ENCODE measurements around the gene PDIA2. TPM values are rescaled to one million over a fixed set of nuclear protein-coding genes. Genes with fewer than 3 reads are reported as not detected.
"Not testable (repeated sequence)": the region's sequence is repeated elsewhere in the genome, so short reads cannot be mapped to it uniquely, and the experiment has no call there.

PDIA2 gene
- total and polyA plus RNA-seq, 2 donors: 0.14 to 1.8 TPM

DNA sequence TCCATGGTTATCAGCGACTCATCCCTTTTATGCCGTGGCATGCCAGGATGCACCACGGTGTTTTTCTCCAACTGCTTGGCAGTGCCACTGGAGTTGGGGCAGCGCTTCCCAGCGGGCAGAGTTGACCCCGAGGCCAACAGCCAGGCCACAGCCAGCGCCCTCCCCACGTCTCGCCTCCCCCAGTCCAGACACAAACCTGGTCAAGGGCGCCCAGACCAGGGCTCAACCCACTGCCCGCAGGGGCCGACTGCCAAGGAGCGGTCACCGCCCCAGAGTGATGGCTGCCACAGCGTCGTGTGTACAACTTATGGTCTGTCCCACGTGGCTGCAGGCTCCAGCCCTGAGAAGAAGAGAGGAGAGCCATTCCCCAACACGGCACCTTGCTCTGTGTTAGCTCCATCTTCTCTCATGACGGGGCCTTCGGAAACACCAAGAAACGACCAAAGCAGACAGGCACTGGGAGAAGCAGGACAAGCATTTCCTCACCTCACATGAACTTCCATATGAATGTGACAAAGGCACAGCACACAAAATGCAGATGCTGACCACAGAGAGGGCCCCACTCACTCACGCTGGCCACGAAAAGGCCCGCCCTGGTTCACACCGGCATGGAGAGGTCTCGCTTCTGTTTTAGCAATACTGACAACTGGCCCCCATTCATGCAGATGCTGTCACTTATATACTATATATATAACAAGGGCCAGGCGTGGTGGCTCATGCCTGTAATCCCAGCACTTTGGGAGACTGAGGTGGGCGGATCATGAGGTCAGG is 42.6 kb downstream of the PDIA2 start:
- peaks cover 6% of the 10 kb centered on the region in 2 donors for H3K36me3 ChIP-seq (ENCODE audit: control insufficient read depth in 2 of 2, insufficient read depth in 2 of 2, low read length in 1 of 2)
- no peak for DNase-seq (ENCODE audit: low read depth in 6 of 9, low spot score in 9 of 9)
- H3K4me3 ChIP-seq (ENCODE audit: low read length in 2 of 2): peak overlapping the region in 1 of 2 donors; percentile 42
- no peaks in the 10 kb centered on the region for H3K9me3 ChIP-seq (ENCODE audit: control insufficient read depth in 2 of 2, insufficient read depth in 1 of 2, low read length in 1 of 2)
- H3K27ac ChIP-seq (ENCODE audit: low read depth in 1 of 2, low read length in 1 of 2): peak overlapping the region in 1 of 2 donors; percentile 52
- H3K27me3 ChIP-seq (ENCODE audit: control insufficient read depth in 2 of 2, insufficient read depth in 1 of 2, low read length in 1 of 2): no peaks in the 10 kb centered on the region
- 78% methylated on average over 28 of the region's 28 CpGs for WGBS
- peaks cover 21 to 23% of the 10 kb centered on the region in 2 donors for H3K4me1 ChIP-seq (ENCODE audit: control insufficient read depth in 2 of 2, insufficient read depth in 2 of 2, low read length in 2 of 2)

DNA sequence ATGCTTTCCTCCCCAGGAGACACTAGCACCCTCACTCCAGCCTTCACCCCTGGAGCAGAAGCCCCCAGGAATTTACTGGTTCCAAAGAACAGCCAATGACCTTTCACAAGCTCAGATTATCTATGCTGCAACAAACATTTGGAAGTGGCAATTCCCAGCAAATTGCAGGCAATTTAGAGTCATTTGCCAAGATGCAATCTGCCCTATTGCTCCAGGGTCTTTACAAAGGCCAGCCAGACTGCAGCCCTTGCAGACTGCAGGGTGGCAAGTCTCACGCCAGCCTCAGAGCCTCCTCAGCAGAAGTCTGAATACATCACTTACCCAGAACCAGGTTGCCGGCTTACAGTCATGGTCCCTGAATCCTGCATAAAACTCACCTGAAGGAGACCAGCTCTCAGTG is 47.8 kb downstream of the PDIA2 start:
- H3K27ac ChIP-seq (ENCODE audit: low read depth in 1 of 2, low read length in 1 of 2): no peak overlapping the region

DNA sequence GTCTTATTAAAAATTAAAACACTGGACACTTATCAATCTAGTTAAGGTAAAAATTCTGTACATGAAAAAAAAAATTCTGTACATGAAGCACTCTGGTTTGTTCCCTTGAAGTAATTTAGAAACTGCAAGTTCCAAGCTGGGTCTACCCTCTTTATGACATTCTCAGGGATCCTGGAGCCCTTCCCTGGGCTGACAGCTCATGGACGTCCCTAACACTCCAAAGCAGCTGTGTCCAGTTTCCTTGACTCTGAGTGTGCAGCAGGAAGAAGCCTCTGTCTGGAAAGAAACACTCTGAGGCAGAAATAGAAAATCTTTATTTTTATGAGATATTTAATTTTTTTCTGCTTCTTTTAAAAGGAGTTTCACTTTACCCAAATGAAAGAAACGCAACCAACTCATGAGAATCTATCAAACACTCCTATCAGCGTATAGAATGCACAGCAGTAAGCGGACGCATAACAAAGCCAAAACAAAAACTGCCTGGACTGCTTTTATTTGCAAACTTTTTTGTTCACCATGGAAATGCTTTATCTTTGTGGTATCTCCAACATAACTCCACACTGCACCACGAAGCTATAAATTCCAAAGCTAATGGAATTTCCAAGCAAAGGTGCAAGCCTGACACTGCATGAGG is 48.3 kb downstream of the PDIA2 start:
- WGBS: 94% methylated on average over 6 of the region's 6 CpGs
- not testable (repeated sequence) for H3K4me3 ChIP-seq (ENCODE audit: low read length in 2 of 2); DNase-seq (ENCODE audit: low read depth in 6 of 9, low spot score in 9 of 9); H3K27me3 ChIP-seq (ENCODE audit: control insufficient read depth in 2 of 2, insufficient read depth in 1 of 2, low read length in 1 of 2); H3K4me1 ChIP-seq (ENCODE audit: control insufficient read depth in 2 of 2, insufficient read depth in 2 of 2, low read length in 2 of 2); H3K9me3 ChIP-seq (ENCODE audit: control insufficient read depth in 2 of 2, insufficient read depth in 1 of 2, low read length in 1 of 2); H3K36me3 ChIP-seq (ENCODE audit: control insufficient read depth in 2 of 2, insufficient read depth in 2 of 2, low read length in 1 of 2); H3K27ac ChIP-seq (ENCODE audit: low read depth in 1 of 2, low read length in 1 of 2)

More for the DNA sequence above, 47.8 kb downstream of the PDIA2 start:
- H3K4me3 ChIP-seq (ENCODE audit: low read length in 2 of 2): no peak overlapping the region
- peaks cover 2 to 3% of the 10 kb centered on the region in 2 donors for H3K4me1 ChIP-seq (ENCODE audit: control insufficient read depth in 2 of 2, insufficient read depth in 2 of 2, low read length in 2 of 2)
- peaks cover 0 to 8% of the 10 kb centered on the region in 2 donors for H3K36me3 ChIP-seq (ENCODE audit: control insufficient read depth in 2 of 2, insufficient read depth in 2 of 2, low read length in 1 of 2)
- no peak for DNase-seq (ENCODE audit: low read depth in 6 of 9, low spot score in 9 of 9)
- WGBS: 94% methylated on average over 2 of the region's 2 CpGs
- no peaks in the 10 kb centered on the region for H3K27me3 ChIP-seq (ENCODE audit: control insufficient read depth in 2 of 2, insufficient read depth in 1 of 2, low read length in 1 of 2)
- H3K9me3 ChIP-seq (ENCODE audit: control insufficient read depth in 2 of 2, insufficient read depth in 1 of 2, low read length in 1 of 2): no peaks in the 10 kb centered on the region

DNA sequence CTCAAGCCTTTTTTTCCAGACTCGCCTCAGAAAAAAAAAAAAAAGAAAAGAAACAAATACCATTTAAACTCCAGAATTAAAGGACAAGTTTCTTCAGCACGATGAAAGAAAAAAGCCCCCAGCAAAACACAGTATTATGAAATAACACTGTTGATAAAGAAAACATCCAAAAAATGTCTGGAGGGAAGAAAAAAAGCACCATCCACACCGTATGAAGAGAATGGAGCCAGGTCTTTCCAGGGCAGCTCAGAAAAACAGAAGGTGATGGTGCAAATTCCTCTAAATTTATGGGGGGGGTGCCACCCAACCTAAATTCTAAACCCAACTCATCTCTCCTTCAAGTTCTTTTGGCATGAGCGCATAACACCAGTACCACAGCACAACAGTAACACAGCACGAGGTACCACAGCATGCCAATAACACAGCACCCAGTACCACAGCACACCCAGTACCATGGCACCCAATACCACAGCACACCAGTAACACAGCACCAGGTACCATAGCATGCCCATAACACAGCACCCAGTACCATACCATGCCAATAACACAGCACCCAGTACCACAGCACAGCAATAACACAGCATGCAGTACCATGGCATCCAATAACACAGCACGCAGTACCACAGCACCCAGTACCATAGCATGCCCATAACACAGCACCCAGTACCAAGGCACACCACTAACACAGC is 50.6 kb downstream of the PDIA2 start:
- 96% methylated on average over 6 of the region's 6 CpGs for WGBS
- H3K27me3 ChIP-seq (ENCODE audit: control insufficient read depth in 2 of 2, insufficient read depth in 1 of 2, low read length in 1 of 2): no peaks in the 10 kb centered on the region
- no peak for DNase-seq (ENCODE audit: low read depth in 6 of 9, low spot score in 9 of 9)
- no peak overlapping the region for H3K27ac ChIP-seq (ENCODE audit: low read depth in 1 of 2, low read length in 1 of 2)
- H3K9me3 ChIP-seq (ENCODE audit: control insufficient read depth in 2 of 2, insufficient read depth in 1 of 2, low read length in 1 of 2): no peaks in the 10 kb centered on the region
- peaks cover 0 to 8% of the 10 kb centered on the region in 2 donors for H3K36me3 ChIP-seq (ENCODE audit: control insufficient read depth in 2 of 2, insufficient read depth in 2 of 2, low read length in 1 of 2)
- H3K4me3 ChIP-seq (ENCODE audit: low read length in 2 of 2): no peak overlapping the region
- no peaks in the 10 kb centered on the region for H3K4me1 ChIP-seq (ENCODE audit: control insufficient read depth in 2 of 2, insufficient read depth in 2 of 2, low read length in 2 of 2)

DNA sequence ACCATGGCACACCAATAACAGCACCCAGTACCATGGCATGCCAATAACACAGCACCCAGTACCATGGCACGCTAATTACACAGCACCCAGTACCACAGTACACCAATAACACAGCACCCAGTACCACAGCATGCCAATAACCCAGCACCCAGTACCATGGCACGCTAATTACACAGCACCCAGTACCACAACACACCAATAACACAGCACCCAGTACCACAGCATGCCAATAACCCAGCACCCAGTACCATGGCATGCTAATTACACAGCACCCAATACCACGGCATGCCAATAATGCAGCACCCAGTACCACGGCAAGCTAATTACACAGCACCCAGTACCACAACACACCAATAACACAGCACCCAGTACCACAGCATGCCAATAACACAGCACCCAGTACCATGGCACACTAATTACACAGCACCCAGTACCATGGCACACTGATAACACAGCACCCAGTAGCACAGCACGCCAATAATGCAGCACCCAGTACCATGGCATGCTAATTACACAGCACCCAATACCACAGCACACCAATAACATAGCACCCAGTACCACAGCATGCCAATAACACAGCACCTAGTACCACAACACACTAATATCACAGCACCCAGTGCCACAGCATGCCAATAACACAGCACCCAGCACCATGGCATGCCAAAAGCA is 51.3 kb downstream of the PDIA2 start:
- H3K36me3 ChIP-seq (ENCODE audit: control insufficient read depth in 2 of 2, insufficient read depth in 2 of 2, low read length in 1 of 2); H3K4me3 ChIP-seq (ENCODE audit: low read length in 2 of 2); H3K4me1 ChIP-seq (ENCODE audit: control insufficient read depth in 2 of 2, insufficient read depth in 2 of 2, low read length in 2 of 2); H3K9me3 ChIP-seq (ENCODE audit: control insufficient read depth in 2 of 2, insufficient read depth in 1 of 2, low read length in 1 of 2); DNase-seq (ENCODE audit: low read depth in 6 of 9, low spot score in 9 of 9); H3K27ac ChIP-seq (ENCODE audit: low read depth in 1 of 2, low read length in 1 of 2); H3K27me3 ChIP-seq (ENCODE audit: control insufficient read depth in 2 of 2, insufficient read depth in 1 of 2, low read length in 1 of 2): not testable (repeated sequence)
- 98% methylated on average over 5 of the region's 5 CpGs for WGBS

DNA sequence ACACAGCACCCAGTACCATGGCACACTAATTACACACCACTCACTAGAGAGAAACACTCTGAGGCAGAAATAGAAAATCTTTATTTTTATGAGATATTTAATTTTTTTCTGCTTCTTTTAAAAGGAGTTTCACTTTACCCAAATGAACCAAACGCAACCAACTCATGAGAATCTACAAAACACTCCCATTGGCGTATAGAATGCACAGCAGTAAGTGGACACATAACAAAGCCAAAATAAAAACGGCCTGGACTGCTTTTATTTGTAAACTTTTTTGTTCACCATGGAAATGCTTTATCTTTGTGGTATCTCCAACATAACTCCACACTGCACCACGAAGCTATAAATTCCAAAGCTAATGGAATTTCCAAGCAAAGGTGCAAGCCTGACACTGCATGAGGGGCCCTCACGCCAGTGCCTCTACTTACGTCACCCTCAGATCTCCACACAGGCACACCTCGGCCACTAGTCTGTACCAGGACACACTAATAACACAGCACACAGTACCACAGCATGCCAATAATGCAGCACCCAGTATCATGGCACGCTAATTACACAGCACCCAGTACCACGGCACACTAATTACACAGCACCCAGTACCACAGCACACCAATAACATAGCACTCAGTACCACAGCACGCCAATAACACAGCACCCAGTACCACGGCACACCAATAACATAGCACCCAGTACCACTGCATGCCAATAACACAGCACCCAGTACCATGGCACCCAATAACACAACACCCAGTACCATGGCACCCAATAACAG is 52.1 kb downstream of the PDIA2 start:
- not testable (repeated sequence) for H3K9me3 ChIP-seq (ENCODE audit: control insufficient read depth in 2 of 2, insufficient read depth in 1 of 2, low read length in 1 of 2)
- WGBS: 93% methylated on average over 11 of the region's 11 CpGs

DNA sequence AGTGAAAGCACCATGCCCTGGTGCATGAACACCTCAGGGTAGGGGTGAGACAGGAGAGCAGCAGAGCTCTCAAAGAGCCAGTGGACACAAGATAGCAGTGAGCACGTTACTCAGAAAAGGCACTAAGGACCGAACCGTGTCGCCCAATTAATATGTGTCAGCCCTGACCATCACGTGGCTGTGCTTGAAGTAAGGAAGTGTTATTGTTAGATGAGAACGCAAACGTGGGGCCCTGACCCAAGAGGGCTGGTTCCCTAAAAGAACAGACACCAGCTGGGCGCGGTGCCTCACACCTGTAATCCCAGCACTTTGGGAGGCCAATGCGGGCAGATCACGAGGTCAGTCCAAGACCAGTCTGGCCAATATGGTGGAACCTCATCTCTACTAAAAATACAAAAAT is 53.3 kb downstream of the PDIA2 start:
- WGBS: 95% methylated on average over 11 of the region's 11 CpGs
- H3K4me1 ChIP-seq (ENCODE audit: control insufficient read depth in 2 of 2, insufficient read depth in 2 of 2, low read length in 2 of 2): peaks cover 0 to 10% of the 10 kb centered on the region in 2 donors
- no peak for DNase-seq (ENCODE audit: low read depth in 6 of 9, low spot score in 9 of 9)
- no peaks in the 10 kb centered on the region for H3K9me3 ChIP-seq (ENCODE audit: control insufficient read depth in 2 of 2, insufficient read depth in 1 of 2, low read length in 1 of 2)
- H3K36me3 ChIP-seq (ENCODE audit: control insufficient read depth in 2 of 2, insufficient read depth in 2 of 2, low read length in 1 of 2): no peaks in the 10 kb centered on the region
- H3K4me3 ChIP-seq (ENCODE audit: low read length in 2 of 2): no peak overlapping the region
- no peaks in the 10 kb centered on the region for H3K27me3 ChIP-seq (ENCODE audit: control insufficient read depth in 2 of 2, insufficient read depth in 1 of 2, low read length in 1 of 2)
- H3K27ac ChIP-seq (ENCODE audit: low read depth in 1 of 2, low read length in 1 of 2): no peak overlapping the region

More for the DNA sequence above, 52.1 kb downstream of the PDIA2 start:
- H3K36me3 ChIP-seq (ENCODE audit: control insufficient read depth in 2 of 2, insufficient read depth in 2 of 2, low read length in 1 of 2); H3K27me3 ChIP-seq (ENCODE audit: control insufficient read depth in 2 of 2, insufficient read depth in 1 of 2, low read length in 1 of 2); H3K4me3 ChIP-seq (ENCODE audit: low read length in 2 of 2); H3K27ac ChIP-seq (ENCODE audit: low read depth in 1 of 2, low read length in 1 of 2); DNase-seq (ENCODE audit: low read depth in 6 of 9, low spot score in 9 of 9); H3K4me1 ChIP-seq (ENCODE audit: control insufficient read depth in 2 of 2, insufficient read depth in 2 of 2, low read length in 2 of 2): not testable (repeated sequence)

All from thymus (tissue), 11 donors.